ENCODE measurements around the gene MAGI2. TPM values are rescaled to one million over a fixed set of nuclear protein-coding genes. Genes with fewer than 3 reads are reported as not detected.

Gene MAGI2
- total RNA-seq, 1 donor from 2014 or later = 11.4 TPM

DNA sequence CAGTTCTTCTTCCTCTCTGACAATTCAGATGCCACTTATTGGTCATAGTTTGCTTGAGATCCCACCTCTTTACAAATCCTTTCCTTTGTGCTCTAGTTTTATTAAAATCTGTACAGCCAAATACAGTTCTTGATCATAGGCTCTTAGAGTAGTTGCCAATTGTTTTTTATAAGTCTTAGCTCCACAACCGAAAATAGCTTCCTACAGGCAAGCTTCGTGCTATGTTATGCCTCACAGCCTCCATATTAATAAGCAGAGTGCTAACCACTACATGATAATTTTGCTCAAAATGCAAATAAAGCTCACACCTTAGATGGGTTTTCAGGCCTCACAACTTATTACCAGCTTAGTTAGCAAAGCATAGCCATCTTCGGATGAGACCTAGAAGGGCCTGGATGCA is 688.9 kb downstream of the MAGI2 start:
- Mint-ChIP-seq H3K27ac (no peak overlapping the region), H3K4me3 (ENCODE audit: low read depth) (no peak overlapping the region), H3K9me3 (ENCODE audit: low read depth) (no peaks in the 10 kb centered on the region), H3K36me3 (ENCODE audit: insufficient read depth) (no peaks in the 10 kb centered on the region), H3K27me3 (no peaks in the 10 kb centered on the region), H3K4me1 (ENCODE audit: low read depth) (peaks cover 16% of the 10 kb centered on the region)
- no peak for DNase-seq (ENCODE audit: low spot score, unreplicated experiment)
- TF ChIP-seq, protein P1, sequence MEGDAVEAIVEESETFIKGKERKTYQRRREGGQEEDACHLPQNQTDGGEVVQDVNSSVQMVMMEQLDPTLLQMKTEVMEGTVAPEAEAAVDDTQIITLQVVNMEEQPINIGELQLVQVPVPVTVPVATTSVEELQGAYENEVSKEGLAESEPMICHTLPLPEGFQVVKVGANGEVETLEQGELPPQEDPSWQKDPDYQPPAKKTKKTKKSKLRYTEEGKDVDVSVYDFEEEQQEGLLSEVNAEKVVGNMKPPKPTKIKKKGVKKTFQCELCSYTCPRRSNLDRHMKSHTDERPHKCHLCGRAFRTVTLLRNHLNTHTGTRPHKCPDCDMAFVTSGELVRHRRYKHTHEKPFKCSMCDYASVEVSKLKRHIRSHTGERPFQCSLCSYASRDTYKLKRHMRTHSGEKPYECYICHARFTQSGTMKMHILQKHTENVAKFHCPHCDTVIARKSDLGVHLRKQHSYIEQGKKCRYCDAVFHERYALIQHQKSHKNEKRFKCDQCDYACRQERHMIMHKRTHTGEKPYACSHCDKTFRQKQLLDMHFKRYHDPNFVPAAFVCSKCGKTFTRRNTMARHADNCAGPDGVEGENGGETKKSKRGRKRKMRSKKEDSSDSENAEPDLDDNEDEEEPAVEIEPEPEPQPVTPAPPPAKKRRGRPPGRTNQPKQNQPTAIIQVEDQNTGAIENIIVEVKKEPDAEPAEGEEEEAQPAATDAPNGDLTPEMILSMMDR (IDR thresholded peaks at IDR 0.05; ENCODE audit: unreplicated experiment) = no peak

DNA sequence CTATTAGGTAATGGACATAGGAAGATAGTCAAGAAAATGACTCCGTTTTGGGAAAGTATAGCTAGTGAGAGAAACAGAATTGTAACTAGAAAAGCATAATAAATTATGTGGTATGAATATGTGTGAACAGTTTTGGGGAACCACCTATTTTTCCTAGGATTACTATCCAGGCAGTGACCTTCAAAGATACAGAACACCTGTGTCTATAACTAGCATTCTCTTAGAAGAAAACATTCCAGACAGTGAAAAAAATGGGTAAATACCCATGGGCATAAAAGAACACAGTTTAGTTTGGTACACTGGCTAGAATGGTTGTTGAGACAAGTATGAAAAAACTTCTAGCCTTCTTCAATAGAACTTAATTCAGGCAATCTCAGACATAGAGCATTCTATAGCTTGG is 690.8 kb downstream of the MAGI2 start:
- no peak for DNase-seq (ENCODE audit: low spot score, unreplicated experiment)
- no peaks in the 10 kb centered on the region for H3K9me3 Mint-ChIP-seq (ENCODE audit: low read depth)
- no peaks in the 10 kb centered on the region for H3K36me3 Mint-ChIP-seq (ENCODE audit: insufficient read depth)
- H3K27me3 Mint-ChIP-seq = no peaks in the 10 kb centered on the region
- no peak overlapping the region for H3K27ac Mint-ChIP-seq
- TF ChIP-seq, protein P1 (IDR thresholded peaks at IDR 0.05; ENCODE audit: unreplicated experiment) = no peak
- no peak overlapping the region for H3K4me3 Mint-ChIP-seq (ENCODE audit: low read depth)
- peaks cover 16% of the 10 kb centered on the region for H3K4me1 Mint-ChIP-seq (ENCODE audit: low read depth)

DNA sequence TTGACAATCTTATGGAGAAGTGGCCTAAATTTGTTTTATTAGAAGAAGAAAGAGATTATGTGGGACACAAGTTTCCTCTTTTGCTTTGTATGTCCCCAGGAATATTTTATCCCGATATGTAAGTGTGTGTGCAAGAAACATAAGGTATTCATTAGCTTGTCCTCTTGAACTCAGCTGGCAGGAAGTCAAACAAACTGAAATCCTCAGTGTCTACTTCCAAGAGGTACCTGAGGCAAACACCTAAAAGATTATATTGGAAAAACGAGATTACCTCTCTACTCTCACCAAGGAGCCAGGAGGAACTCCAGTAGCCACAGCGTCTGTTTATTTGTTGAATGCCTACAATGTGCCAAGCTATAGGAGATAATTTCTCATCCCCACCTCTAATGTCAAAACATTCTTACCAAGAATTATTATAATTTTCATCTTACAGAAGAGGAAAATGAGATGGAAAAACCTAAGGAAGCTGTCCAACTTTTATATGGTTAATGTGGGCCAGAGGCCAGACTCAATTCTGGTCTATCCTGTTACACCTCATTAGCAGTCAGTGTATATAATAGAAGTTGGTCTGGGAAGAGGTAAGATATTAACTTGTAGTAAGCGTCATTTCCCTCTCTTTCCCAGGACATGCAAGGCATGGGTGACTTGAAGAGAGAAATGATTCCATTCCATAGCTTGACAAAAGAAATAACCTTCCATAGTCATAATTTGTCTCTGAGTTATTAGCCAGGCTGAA is 692.7 kb downstream of the MAGI2 start:
- Mint-ChIP-seq H3K4me3 (ENCODE audit: low read depth) (no peak overlapping the region), H3K4me1 (ENCODE audit: low read depth) (peaks cover 16% of the 10 kb centered on the region), H3K9me3 (ENCODE audit: low read depth) (no peaks in the 10 kb centered on the region), H3K36me3 (ENCODE audit: insufficient read depth) (no peaks in the 10 kb centered on the region), H3K27ac (no peak overlapping the region), H3K27me3 (no peaks in the 10 kb centered on the region)
- no peak for DNase-seq (ENCODE audit: low spot score, unreplicated experiment)
- TF ChIP-seq, protein P1 (IDR thresholded peaks at IDR 0.05; ENCODE audit: unreplicated experiment) = no peak

DNA sequence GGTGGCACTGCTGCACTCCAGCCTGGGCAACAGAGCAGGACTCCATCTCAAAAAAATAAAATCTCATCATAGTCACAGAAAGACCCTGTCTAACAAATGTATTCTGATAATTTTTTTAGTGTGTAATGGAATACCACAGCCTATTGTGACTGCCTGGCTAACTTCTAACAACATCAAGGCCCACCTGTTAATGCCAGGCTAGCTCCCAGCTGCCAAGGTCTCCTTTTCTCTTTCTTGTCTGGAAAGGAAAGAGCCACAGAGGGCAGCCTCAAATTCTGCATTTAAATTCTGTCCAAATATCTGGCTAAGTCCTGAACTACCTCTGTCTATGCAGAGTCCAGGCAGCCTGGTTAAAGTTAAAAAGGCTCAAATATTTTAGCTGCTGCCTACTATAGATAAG is 700.9 kb downstream of the MAGI2 start:
- no peak overlapping the region for H3K27ac Mint-ChIP-seq

DNA sequence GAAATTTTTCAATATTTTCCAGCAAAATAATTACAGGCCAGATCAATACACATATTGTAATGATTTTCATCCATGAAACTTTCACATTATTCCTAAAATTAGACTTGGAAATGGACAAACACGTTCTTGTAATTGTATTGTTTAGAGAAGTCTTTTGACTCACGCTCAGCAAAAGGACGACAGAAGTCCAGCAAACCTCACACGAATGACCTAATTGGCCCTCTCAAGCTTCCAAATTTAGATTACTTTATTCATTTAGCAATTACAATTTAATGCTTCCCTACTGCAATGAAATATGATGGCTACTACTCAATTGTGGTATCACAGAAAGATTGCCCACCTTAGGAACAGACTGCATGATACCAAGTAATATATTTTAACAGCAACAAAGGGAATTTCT is 702.2 kb downstream of the MAGI2 start:
- TF ChIP-seq, protein P1 (IDR thresholded peaks at IDR 0.05; ENCODE audit: unreplicated experiment) = no peak
- no peak for DNase-seq (ENCODE audit: low spot score, unreplicated experiment)
- H3K27ac Mint-ChIP-seq = no peak overlapping the region
- peaks cover 4% of the 10 kb centered on the region for H3K36me3 Mint-ChIP-seq (ENCODE audit: insufficient read depth)
- H3K27me3 Mint-ChIP-seq = no peaks in the 10 kb centered on the region
- H3K4me1 Mint-ChIP-seq (ENCODE audit: low read depth) = peaks cover 2% of the 10 kb centered on the region
- H3K9me3 Mint-ChIP-seq (ENCODE audit: low read depth) = peaks cover 6% of the 10 kb centered on the region
- no peak overlapping the region for H3K4me3 Mint-ChIP-seq (ENCODE audit: low read depth)

More for the DNA sequence above, 700.9 kb downstream of the MAGI2 start:
- TF ChIP-seq, protein P1 (IDR thresholded peaks at IDR 0.05; ENCODE audit: unreplicated experiment) = no peak
- H3K4me1 Mint-ChIP-seq (ENCODE audit: low read depth) = peaks cover 2% of the 10 kb centered on the region
- no peaks in the 10 kb centered on the region for H3K27me3 Mint-ChIP-seq
- H3K36me3 Mint-ChIP-seq (ENCODE audit: insufficient read depth) = peaks cover 4% of the 10 kb centered on the region
- H3K4me3 Mint-ChIP-seq (ENCODE audit: low read depth) = no peak overlapping the region
- H3K9me3 Mint-ChIP-seq (ENCODE audit: low read depth) = peaks cover 6% of the 10 kb centered on the region
- DNase-seq (ENCODE audit: low spot score, unreplicated experiment) = no peak
